C4-2B (cell line): ENCODE measurements around the gene RAB3A.
A peak's percentile ranks its signal among the peaks of the same experiment; 100 is the strongest.

Experiments used
- H3K27ac ChIP-seq: fragments of 450-650 bp; 2 replicates; pipeline ENCODE4 v1.5.1; 2017
- ZFX ChIP-seq: fragments of 450-650 bp; IDR thresholded peaks from 2 replicates; pipeline ENCODE4 v1.6.1; 2017
- TF ChIP-seq, protein P1 (sequence below): fragments of 450-650 bp; conservative IDR thresholded peaks from 2 replicates; pipeline ENCODE4 v1.5.1; 2017; ENCODE audit warnings: mild to moderate bottlenecking

Gene RAB3A

DNA sequence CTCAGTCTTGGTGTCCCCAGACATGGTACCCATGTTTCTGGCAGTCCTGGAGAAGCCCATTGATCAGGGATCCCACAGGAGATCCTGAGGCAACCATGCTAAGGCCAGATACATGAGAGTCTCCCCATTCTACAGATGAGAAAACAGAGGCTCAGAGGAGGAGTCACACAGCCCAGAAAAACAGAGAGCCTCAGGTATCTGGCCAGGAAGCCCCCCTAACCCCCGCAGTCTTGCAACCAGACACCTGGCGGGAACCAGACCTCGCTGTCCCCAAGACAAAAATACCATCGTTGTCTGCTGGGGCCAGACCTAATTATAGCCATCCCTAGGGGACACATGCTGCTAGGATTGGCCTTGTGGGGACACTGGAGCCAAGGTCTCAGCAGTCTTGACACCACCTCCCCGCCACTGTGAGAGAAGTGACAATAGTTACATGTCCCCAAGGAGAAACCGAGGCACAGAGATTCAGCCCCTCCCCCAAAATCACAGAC is 24.0 kb upstream of the RAB3A start:
- TF ChIP-seq ZFX = no peak
- TF ChIP-seq, protein P1, sequence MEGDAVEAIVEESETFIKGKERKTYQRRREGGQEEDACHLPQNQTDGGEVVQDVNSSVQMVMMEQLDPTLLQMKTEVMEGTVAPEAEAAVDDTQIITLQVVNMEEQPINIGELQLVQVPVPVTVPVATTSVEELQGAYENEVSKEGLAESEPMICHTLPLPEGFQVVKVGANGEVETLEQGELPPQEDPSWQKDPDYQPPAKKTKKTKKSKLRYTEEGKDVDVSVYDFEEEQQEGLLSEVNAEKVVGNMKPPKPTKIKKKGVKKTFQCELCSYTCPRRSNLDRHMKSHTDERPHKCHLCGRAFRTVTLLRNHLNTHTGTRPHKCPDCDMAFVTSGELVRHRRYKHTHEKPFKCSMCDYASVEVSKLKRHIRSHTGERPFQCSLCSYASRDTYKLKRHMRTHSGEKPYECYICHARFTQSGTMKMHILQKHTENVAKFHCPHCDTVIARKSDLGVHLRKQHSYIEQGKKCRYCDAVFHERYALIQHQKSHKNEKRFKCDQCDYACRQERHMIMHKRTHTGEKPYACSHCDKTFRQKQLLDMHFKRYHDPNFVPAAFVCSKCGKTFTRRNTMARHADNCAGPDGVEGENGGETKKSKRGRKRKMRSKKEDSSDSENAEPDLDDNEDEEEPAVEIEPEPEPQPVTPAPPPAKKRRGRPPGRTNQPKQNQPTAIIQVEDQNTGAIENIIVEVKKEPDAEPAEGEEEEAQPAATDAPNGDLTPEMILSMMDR = no peak
- no peak overlapping the region for H3K27ac ChIP-seq

DNA sequence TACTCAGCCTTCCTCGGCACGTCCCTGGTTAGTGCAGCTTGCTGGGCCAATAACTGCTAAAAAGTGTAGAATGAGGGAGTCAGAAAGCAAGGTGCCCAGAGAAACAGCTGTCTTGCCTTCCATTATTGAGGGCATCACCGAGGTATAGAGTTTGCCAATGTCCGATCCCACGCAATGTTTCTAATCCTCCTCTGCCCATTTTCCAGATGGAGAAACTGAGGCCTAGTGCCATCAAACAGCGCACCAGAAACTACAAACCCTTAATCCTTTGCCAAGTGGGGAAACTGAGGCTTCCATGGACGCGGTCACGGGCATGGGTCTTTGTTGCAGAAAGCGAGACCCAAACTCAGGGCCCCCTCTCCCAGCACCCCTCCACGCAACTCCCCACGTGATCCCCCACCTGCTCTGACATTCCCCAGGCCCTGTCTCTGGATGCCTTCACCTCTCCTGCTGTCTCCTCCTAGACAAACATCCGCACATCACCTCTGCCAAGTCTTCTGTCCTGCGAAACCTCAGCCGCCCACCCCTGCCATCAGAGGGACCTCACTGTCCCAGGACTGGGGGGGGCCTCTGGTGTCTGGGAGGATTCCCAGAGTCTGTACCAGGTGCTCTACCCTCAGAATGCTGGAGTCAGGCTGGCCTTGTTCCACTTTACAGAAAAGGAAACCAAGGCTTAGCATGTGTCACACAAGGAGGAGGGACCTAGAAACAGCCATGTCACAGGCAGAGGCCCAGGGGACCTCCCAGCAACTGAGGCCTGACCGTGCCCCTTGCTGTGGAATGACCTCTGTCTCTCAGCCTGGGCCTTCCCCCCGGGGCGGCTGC is 23.3 kb upstream of the RAB3A start:
- no peak overlapping the region for H3K27ac ChIP-seq
- TF ChIP-seq ZFX = no peak
- TF ChIP-seq, protein P1 = no peak

DNA sequence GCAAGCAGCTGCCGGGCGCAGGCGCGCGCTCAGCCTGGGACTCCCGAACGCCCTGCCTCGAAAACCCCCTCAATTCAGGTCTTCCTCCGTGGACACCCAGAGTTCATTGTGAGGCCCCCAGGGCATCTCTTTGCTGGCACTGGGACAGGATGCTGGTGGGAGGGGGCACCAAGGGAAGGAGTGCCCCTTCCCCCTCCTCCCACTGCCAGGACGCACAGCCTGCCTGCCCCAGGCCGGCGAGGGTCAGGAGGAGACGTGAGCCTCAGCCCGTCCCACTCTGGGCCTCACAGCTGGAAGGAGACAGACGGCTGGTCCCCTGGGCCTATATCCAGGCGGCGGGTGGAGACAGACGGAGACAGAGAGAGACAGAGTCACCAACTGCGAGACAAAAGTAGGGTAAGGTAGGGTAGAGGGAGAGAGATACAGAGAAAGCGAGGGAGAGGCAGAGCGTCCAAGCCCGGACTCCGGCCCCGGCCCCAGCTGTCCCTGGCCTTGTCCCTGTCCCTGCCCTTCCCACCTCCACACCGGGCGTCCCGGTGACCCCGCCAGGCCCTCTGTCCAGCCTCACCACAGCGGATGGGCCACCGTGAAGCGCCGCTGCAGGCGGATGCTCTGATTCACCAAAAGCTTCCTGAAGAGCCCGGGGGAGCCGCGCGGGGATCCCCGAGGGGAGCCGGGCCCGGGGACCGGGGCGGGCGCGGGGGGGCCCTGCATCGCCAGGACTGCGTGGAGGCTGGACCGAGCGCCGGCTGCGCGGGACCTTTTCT is 22.0 kb upstream of the RAB3A start, which contains the start of gene PDE4C:
Gene PDE4C (minus strand): TSS at position 737 of the 767 bp plus-strand sequence. CDS start 23 bp downstream, at position 714.
- TF ChIP-seq, protein P1 = no peak
- no peak for TF ChIP-seq ZFX
- no peak within 1 kb of the TSS for H3K27ac ChIP-seq

DNA sequence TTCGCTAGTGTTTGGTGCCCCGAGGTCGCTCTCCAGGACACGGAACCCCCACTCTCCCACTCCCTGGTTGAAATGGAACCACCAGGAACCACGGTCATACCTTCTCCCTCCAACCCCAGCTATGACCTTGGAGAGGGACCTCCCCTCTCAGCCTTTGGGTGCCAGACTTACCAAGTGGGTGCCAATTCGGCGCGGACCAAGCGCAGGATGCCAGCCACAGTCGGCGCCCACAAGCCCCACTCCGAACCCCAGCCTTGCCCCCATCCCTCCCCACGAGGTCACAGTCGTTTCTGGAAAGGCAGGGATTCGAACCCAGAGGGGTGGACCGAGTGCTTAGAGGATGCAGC is 21.5 kb upstream of the RAB3A start:
- H3K27ac ChIP-seq = no peak overlapping the region
- TF ChIP-seq, protein P1 = no peak
- TF ChIP-seq ZFX = no peak

DNA sequence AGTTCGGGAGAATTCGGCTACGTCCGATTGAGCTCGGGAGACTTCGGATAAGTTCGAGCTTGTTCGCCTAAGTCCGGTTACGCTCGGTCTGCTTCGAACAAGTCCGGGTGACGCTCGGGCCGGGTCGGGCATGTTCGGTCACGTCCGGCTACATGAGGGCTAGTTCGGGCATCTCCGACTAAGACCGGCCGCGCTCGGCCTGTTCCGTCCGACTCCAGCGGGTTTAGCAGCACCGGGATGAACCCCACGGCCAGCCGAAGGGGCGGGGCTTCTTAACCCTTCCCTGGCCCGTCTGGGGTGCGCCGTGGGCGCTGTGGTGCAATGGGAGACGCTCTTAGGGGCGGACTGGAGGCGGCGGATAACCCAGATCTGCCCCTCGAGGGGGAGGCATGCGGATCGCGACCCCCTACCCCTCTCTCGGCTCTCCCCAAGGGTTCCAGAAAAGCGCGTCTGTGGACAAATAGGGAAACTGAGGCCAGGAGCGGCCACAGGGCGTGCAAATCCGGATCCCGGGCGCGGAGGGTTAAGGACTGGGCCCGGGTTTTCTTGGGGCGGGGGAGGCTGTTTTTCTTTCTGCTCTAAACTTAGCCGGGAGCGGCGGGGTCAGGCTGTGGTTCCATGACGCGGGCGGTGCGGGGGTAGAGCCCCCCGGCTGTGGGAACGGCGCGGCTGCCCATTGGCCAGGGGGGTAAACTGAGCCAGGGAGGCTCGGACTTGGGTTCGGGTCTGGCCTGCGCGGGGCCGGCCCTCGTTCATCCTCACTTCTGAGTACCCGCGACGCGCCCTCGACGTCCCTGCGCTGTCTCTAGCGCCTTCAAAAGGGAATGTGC is 20.9 kb upstream of the RAB3A start:
- H3K27ac ChIP-seq = peak overlapping the region; percentile 36; the same call in 1 of the 2 replicates
- TF ChIP-seq ZFX = no peak
- TF ChIP-seq, protein P1 = no peak

DNA sequence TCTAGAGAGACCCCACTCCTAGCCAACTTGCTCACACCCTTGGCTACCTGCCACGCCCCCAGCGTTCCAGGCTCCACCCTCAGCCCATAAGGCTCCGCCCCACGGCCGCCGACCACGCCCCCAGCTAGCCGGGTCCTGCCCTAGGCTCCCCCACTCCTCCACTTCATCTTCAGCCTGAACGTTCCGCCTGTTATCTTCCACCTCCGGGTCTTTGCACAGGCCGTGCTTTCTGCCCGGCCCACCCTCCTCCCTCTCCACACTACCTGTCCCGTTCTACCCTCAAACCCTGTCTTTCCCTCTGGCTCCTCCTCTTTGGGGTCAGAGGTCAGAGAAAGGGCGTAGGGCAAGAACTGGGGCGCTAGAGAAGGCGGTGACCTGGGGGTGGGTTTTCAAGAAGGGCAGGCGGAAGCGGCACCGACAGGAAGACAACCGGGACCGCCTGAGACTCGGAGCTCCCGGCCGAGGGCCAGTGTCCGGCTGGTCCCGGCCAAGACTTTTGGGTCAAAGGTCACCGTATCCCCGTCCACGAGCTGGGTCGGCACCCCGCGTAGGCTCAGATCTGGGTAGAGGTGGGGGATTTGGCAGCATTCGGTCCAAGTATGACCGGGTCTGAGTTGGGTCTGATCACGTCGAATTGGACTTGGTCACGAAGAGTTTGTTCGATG is 20.1 kb upstream of the RAB3A start:
- H3K27ac ChIP-seq = peak overlapping the region; percentile 36
- no peak for TF ChIP-seq ZFX
- TF ChIP-seq, protein P1 = no peak
